Measurements from ENCODE around the gene LDOC1.

The LDOC1 gene

DNA sequence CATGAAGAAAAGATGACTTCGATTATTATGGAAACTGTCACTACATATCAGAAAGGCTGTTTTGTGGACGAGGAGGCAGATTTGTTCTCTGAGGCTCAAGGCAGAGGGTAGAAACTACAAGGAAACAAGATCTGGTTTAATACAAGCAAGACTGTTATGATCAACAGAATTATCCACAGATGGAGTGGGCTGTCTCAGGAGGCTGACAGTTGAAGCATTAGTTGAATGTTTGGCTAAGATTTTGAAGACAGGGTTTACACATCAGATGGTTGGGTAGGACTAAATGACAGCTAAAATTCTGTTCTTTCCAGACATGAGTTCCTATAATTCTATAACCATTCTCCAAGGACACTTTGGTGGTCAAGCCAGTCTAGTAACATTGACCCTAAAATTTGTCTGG is 49.8 kb downstream of the LDOC1 start:
- TF ChIP-seq, protein P1, sequence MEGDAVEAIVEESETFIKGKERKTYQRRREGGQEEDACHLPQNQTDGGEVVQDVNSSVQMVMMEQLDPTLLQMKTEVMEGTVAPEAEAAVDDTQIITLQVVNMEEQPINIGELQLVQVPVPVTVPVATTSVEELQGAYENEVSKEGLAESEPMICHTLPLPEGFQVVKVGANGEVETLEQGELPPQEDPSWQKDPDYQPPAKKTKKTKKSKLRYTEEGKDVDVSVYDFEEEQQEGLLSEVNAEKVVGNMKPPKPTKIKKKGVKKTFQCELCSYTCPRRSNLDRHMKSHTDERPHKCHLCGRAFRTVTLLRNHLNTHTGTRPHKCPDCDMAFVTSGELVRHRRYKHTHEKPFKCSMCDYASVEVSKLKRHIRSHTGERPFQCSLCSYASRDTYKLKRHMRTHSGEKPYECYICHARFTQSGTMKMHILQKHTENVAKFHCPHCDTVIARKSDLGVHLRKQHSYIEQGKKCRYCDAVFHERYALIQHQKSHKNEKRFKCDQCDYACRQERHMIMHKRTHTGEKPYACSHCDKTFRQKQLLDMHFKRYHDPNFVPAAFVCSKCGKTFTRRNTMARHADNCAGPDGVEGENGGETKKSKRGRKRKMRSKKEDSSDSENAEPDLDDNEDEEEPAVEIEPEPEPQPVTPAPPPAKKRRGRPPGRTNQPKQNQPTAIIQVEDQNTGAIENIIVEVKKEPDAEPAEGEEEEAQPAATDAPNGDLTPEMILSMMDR (IDR thresholded peaks at IDR 0.05; ENCODE audit: control insufficient read depth, extremely low read depth, insufficient read depth) = no peak
- no peak for DNase-seq (ENCODE audit: low read depth)
- H3K4me3 ChIP-seq (ENCODE audit: low read depth, low read length) = no peak overlapping the region

Data from LNCaP clone FGC (cell line).